Right atrium auricular region (tissue), 2 donors: ENCODE results near the gene MAFB. TPM values are rescaled to one million over a fixed set of nuclear protein-coding genes. Genes with fewer than 3 reads are reported as not detected.

Source experiments
- DNase-seq: peaks from one replicate; pipeline ENCODE4 v3.0.0-alpha.2; 2019; ENCODE audit warnings: low spot score
- H3K27ac ChIP-seq, 2 donors: fragments of 200-600 bp; sonication (generic); 1 replicate in 1 of 2; 2 replicates in 1 of 2; pipeline ENCODE4 v1.5.1; 2016 to 2019
- H3K27me3 ChIP-seq, 2 donors: fragments of 200-600 bp; sonication (generic); one replicate each; pipeline versions ENCODE4 v1.5.1 to v1.6.0; 2017 to 2019
- H3K36me3 ChIP-seq: fragments of 200-600 bp; sonication (generic); one replicate; pipeline ENCODE4 v1.5.1; 2016
- H3K4me1 ChIP-seq, 2 donors: fragments of 200-600 bp; sonication (generic); one replicate each; pipeline versions ENCODE4 v1.5.1 to v1.6.0; 2017 to 2019
- H3K4me3 ChIP-seq, 2 donors: fragments of 200-600 bp; sonication (generic); 1 replicate in 1 of 2; 2 replicates in 1 of 2; pipeline ENCODE4 v1.5.1; 2017 to 2019; ENCODE audit warnings: mild to moderate bottlenecking in 1 of 2, moderate library complexity in 1 of 2
- H3K9me3 ChIP-seq, 2 donors: fragments of 200-600 bp; sonication (generic); one replicate each; pipeline ENCODE4 v1.5.1; 2019
- total RNA-seq, 2 donors: library from RNA; depleted of rRNA; stranded (reverse); fragments of >200 nt; gene quantifications; one replicate each; pipeline ENCODE4 v1.1.0, GENCODE V29; 2016
- TF ChIP-seq, protein P1 (sequence below), 2 donors: fragments of 200-600 bp; sonication (generic); IDR thresholded peaks; one replicate each; pipeline ENCODE4 v1.5.1; 2019; ENCODE audit warnings: antibody characterized with exemption in 2 of 2

MAFB gene
- total RNA-seq, 2 donors from 2014 or later: 14.2 to 31.7 TPM

DNA sequence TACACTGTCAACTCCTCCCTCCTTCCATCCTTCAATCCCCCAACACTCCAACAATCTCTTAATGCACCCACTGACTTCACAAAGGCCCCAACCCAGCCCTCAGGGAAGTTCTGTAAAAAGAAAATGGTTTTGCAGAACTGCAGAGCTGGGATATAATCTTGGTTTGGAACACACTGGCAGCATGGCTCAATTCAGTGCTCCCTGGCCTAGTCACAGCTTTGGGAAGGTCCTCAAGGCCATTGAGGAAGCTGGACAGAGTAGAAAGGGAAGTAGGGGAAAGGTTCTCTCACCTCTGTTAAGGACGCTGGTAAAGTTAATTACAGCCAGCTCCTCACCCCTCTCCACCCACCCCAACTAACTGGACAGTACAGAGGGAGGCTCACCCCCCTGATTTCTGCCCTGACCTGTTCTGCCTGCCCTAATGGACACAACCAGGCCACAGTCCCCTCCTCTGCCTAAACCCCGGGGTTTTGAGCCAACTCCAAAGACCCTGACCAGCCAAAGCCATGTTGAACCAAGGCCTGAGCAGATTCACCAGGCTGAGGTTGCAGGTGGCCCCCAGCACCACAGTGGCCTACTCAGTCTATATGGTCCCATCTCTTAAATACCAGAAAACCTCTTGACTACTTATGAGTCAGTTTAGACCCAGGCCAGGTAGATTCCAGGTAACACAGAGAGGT, 49.2 kb downstream of the MAFB start:
- Histone ChIP-seq H3K27me3 (no peaks in the 10 kb centered on the region), H3K27ac (no peak overlapping the region), H3K4me3 (no peak overlapping the region), H3K36me3 (no peaks in the 10 kb centered on the region), H3K4me1 (peaks cover 0 to 5% of the 10 kb centered on the region in 2 donors), H3K9me3 (no peaks in the 10 kb centered on the region)
- no peak for DNase-seq
- TF ChIP-seq, protein P1, sequence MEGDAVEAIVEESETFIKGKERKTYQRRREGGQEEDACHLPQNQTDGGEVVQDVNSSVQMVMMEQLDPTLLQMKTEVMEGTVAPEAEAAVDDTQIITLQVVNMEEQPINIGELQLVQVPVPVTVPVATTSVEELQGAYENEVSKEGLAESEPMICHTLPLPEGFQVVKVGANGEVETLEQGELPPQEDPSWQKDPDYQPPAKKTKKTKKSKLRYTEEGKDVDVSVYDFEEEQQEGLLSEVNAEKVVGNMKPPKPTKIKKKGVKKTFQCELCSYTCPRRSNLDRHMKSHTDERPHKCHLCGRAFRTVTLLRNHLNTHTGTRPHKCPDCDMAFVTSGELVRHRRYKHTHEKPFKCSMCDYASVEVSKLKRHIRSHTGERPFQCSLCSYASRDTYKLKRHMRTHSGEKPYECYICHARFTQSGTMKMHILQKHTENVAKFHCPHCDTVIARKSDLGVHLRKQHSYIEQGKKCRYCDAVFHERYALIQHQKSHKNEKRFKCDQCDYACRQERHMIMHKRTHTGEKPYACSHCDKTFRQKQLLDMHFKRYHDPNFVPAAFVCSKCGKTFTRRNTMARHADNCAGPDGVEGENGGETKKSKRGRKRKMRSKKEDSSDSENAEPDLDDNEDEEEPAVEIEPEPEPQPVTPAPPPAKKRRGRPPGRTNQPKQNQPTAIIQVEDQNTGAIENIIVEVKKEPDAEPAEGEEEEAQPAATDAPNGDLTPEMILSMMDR (IDR thresholded peaks at IDR 0.05): no peak

DNA sequence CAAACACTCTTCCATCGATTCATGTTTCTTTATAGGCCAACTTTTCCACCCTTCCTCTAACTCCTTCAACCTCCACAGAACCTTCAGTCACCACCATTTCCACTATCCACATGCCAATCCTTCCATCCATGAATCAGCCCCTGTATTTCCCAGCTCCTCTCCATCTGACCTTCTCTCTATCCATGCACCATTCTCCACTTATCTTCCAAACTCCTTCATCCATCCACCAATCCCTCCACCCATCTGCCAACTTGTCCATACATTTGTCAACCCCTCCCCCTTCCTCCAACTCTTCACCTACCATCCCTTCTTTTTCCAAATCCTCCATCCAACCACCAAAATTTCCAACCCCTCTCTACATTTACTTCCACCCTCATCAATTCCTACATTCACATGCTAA, 49.9 kb downstream of the MAFB start:
- Histone ChIP-seq H3K4me1 (peaks cover 0 to 4% of the 10 kb centered on the region in 2 donors), H3K27ac (no peak overlapping the region), H3K4me3 (no peak overlapping the region), H3K36me3 (no peaks in the 10 kb centered on the region), H3K9me3 (no peaks in the 10 kb centered on the region), H3K27me3 (no peaks in the 10 kb centered on the region)
- TF ChIP-seq, protein P1 (IDR thresholded peaks at IDR 0.05): no peak
- no peak for DNase-seq

DNA sequence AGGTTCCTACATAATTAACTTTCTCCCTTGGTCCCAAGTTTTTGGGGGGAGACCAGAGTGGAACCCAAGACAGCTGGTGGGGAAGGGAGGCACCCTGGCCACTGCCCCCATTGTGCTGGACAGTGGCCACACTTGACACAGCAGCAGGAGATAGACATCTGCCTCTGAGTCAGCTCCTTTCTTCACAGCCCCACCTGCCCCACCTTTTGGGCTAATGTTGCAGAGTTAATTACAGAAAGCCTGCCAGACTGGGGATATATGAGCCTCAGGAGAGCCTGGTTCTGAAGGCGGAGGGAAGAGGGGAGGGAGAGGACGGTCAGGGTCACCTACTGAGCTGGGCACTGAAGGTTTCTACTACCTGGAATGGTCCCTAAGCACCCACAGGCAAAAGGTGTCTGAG, 50.6 kb downstream of the MAFB start:
- TF ChIP-seq, protein P1 (IDR thresholded peaks at IDR 0.05): no peak
- Histone ChIP-seq H3K27me3 (no peaks in the 10 kb centered on the region), H3K27ac (no peak overlapping the region), H3K4me3 (no peak overlapping the region), H3K4me1 (no peaks in the 10 kb centered on the region), H3K36me3 (no peaks in the 10 kb centered on the region), H3K9me3 (no peaks in the 10 kb centered on the region)
- peak; percentile 26 for DNase-seq

DNA sequence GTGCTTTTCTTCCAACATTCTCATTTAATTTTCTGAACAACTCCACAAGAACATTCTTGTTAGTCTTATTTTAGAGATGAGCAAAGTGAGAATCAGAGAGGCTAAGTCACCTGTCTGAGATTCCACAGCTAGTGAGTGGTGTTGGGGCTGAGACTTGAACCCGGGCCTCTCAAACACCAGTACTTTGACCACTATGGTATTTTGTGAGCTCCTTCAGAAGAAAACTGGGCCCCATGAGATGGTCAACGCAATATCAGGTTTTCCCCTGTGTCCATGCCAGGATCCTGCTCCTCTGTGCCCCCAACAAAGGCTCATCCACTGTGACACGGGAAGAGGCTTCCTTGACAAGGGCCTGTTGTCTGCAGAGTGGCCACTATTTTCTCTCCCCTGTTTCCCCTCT, 51.9 kb downstream of the MAFB start:
- H3K9me3 ChIP-seq: no peaks in the 10 kb centered on the region
- no peak overlapping the region for H3K27ac ChIP-seq
- H3K36me3 ChIP-seq: no peaks in the 10 kb centered on the region
- peak; percentile 28 for DNase-seq
- no peaks in the 10 kb centered on the region for H3K4me1 ChIP-seq
- TF ChIP-seq, protein P1 (IDR thresholded peaks at IDR 0.05): no peak
- H3K27me3 ChIP-seq: no peaks in the 10 kb centered on the region
- no peak overlapping the region for H3K4me3 ChIP-seq

DNA sequence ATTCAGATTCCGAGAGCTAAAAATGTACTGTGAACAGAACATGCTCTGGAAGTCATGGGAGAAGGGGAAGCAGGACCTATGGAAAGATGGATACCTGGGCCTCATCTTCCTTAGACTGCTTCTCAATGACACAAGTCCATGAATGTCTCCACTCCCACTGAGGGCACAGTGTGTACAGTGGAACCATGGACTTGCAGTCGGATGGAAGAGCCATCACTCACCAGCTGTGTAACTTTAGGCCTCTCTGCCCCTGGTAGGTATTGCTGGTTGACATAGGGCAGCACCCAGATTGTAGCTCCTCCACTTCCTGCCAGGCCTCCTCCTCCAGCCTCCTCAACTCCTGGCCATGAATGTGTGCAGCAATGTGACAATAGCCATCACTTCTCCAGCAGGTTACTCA, 52.5 kb downstream of the MAFB start:
- H3K36me3 ChIP-seq: no peaks in the 10 kb centered on the region
- no peaks in the 10 kb centered on the region for H3K4me1 ChIP-seq
- H3K27ac ChIP-seq: no peak overlapping the region
- no peaks in the 10 kb centered on the region for H3K9me3 ChIP-seq
- no peak overlapping the region for H3K4me3 ChIP-seq
- TF ChIP-seq, protein P1 (IDR thresholded peaks at IDR 0.05): no peak
- peak; percentile 36 for DNase-seq
- H3K27me3 ChIP-seq: no peaks in the 10 kb centered on the region

DNA sequence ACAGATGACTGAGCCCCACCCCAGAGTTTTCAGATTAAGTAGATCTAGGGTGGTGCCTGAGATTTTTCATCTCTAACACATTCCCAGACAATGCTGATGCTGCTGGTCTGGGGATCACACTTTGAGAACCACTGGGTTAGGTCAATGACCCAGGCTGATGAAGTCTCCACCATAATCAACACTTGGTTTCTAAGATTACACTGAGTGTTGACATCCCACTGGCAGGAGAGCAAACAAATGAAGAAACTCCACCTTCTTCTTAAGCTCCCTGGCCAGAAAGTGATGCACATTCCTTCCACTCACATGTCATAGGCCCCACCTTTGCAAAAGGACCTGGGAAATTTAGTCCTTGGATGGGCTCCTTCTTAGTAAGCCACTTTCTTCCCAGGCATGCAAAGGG, 53.1 kb downstream of the MAFB start:
- TF ChIP-seq, protein P1 (IDR thresholded peaks at IDR 0.05): no peak
- Histone ChIP-seq H3K27me3 (no peaks in the 10 kb centered on the region), H3K4me1 (no peaks in the 10 kb centered on the region), H3K9me3 (no peaks in the 10 kb centered on the region), H3K4me3 (no peak overlapping the region), H3K36me3 (no peaks in the 10 kb centered on the region), H3K27ac (no peak overlapping the region)
- peak; percentile 21 for DNase-seq
